ENCODE measurements around the gene HEXIM2.

HEXIM2 gene

GRCh38 chr17:45145035-45145389, 16.7 kb upstream of the HEXIM2 start:
- no peak for DNase-seq

DNA sequence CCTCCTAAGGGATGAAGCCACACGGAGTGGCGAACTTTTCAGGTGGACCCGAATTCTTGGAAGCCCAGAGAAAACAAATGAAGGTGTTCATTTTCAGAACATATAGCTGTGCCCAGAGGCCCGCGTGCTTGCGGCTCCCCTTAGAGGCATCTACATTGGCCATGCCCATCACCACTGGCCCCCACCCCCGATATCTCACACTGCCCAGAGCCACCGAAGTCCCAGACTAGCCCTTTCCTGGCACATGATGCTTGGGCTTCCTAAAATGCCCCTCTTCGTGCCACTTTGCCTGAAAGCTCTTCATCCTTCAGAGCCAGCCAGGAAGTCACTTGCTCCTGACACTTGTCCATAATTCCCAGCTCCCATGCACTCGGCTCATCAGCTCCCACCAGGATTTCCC, 15.5 kb upstream of the HEXIM2 start:
- DNase-seq, result no peak

GRCh38 chr17:45146592-45146889, 15.1 kb upstream of the HEXIM2 start:
- no peak for DNase-seq

DNA sequence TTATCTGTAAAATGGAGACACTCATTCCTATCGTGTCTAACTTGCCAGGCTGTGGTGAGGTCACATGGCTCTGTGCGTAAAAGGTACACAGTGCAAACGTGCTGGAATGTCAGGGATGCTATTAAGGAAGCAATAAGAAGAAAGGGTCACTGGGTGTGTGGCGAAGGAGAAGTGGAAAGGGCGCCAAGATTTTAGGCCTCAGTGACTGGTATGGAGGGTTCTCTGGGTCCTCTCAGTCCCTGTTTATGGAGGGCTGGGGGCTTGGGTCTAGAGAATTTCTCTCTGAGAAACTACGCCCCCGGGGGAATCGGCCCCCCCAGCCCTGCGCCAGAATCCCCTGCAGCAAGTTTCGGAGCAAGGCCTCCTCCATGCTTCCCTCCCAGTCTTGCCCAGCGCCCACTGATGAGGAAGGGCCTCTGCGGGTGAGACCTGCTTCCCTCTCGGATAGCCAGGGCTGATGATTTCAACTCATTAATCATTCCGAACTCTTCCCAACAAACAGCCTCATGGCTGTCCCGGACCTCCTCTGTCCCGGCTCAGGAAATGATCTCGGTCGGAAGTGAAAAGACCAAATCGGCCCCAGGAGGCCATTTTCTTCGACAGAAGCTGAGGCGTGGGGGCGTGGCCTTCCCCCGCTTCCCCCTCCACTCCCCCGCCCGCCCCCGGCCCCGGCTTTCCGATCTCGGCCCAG, 14.6 kb upstream of the HEXIM2 start:
- DNase-seq, result no peak

GRCh38 chr17:45147581-45148182, 14.0 kb upstream of the HEXIM2 start:
- peak; percentile 83 for DNase-seq

GRCh38 chr17:45148183-45149036, 13.3 kb upstream of the HEXIM2 start, which contains the start of gene HEXIM1:
HEXIM1 (plus strand) TSS chr17:45148475; CDS start chr17:45149191, 716 bp downstream.
- peak; percentile 98 for DNase-seq

DNA sequence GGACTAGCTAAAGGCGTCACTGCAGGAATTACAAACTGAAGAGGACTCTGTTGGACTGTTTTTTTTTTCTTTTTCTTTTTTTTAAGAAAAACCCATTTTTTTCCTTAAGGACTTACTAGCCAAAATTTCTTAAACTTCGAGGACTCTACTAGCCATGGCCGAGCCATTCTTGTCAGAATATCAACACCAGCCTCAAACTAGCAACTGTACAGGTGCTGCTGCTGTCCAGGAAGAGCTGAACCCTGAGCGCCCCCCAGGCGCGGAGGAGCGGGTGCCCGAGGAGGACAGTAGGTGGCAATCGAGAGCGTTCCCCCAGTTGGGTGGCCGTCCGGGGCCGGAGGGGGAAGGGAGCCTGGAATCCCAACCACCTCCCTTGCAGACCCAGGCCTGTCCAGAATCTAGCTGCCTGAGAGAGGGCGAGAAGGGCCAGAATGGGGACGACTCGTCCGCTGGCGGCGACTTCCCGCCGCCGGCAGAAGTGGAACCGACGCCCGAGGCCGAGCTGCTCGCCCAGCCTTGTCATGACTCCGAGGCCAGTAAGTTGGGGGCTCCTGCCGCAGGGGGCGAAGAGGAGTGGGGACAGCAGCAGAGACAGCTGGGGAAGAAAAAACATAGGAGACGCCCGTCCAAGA, 12.5 kb upstream of the HEXIM2 start:
- DNase-seq, result peak; percentile 76

GRCh38 chr17:45149669-45150664, 11.7 kb upstream of the HEXIM2 start:
- peak; percentile 57 for DNase-seq

DNA sequence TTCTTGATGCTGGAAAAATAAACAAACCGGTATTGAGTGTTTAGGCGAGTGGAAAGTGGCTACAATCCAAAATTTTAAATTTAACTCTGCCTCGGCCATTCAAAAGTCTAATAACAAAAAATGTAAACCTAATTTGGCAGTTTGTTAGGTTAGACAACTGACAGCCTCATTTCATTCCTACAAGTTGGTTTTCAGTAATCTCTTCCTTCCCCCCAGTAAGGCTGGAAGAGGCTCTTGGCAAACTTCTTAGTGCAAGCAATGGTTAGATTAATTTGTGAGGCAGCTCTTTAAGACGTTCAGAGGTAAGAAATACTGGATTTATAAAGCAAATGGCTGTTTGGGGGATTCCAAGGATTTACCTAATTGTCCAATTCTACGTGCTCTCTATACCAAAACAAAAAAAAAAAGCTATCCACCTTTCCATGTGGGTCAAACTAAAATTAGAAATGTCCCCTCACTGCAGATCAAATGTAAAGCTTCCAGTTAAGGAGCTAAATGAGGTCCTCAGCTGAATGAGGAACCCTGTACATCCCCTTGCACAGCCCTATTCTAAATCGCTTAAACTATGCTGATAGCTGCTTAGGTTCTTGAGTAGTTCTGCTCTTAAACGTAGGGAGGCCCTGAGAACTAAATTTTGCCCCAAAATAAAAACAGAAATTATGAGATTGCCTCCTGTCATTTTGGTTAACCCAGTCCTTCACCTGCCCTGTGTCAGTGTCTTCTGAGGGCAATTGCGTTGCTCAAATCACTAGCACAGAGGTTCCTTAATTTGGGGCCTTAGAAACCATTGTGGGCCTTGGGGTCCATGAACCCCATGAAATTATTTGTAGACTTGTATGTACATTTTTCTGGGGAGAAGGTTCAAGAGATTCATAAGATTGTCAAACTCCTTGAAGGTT, 10.5 kb upstream of the HEXIM2 start:
- no peak for DNase-seq

GRCh38 chr17:45155029-45155428, 6.6 kb upstream of the HEXIM2 start:
- no peak for DNase-seq

- DNase-seq, result no peak
These were observed 6.2 kb upstream of the HEXIM2 start for GRCh38 chr17:45155483-45155882.

- DNase-seq, result no peak
These were observed 5.4 kb upstream of the HEXIM2 start for GRCh38 chr17:45156242-45156641.

DNA sequence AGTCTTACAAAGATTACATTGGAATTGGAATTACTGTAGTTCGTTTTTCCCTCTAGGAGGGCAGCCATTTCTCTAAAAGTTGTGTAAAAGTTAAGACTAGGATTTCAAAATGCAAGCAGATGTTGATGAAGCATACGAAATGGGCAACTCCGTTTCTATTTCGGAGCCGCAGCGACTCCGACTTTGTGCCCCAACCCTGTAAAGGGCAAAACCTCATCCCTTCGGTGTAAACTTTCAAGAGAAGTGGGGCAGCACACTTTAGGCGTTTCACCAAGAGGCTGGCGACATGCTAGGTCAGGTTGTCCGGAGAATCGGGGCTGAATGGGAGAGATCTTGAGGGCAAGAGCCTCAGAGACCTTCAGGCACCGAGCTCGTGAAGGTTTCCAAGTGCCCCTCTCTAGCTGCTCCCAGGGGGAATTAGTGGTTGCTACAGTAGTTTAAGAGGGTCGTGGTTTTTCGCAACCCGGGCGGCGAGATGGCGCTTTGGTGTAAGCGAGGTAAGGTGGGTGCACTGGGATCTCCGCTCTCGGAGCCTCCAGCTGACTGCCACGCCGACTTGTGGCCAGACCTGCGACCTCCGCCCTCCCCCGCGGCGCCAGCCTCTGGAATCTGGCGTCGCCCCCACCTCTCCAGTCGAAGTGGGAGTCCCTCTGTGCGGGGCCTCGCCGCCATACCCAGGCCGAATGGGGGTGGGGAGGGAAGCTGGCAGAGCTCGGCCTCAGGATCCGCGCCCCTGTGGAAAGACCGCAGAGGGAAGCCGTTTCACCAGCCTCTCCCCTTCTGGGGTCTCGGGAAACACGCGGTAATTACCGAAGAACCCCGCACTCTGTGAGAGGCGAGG, 1.0 kb upstream of the HEXIM2 start:
- peak; percentile 67 for DNase-seq

GRCh38 chr17:45162025-45162687, 481 bp downstream of the HEXIM2 start:
- DNase-seq, result no peak

DNA sequence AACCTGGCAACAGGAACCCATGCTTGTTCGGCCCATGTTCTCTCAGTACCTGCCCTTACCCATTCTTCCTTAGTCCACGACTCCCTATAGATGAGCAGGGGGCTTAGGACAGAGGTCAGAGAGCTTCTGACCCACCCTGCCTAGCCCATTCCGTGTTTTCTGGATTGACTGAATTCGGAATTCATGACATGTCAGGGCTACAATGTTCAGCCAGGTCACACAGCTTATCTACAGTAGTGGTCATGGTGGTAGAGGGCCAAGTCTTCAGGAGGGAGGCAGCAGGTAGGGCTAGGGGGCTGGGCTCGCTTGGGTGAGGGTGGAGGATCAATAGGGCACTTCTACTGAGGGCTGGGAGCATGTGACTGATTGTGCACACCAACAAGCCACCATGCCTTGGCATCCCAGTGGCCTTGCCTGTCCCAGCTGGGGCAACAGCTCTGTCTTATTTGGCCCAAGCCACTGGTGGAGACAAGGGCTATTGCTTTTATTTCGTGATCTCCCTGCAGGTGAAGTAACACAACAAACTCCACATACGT, 3.1 kb downstream of the HEXIM2 start:
- DNase-seq, result no peak

DNA sequence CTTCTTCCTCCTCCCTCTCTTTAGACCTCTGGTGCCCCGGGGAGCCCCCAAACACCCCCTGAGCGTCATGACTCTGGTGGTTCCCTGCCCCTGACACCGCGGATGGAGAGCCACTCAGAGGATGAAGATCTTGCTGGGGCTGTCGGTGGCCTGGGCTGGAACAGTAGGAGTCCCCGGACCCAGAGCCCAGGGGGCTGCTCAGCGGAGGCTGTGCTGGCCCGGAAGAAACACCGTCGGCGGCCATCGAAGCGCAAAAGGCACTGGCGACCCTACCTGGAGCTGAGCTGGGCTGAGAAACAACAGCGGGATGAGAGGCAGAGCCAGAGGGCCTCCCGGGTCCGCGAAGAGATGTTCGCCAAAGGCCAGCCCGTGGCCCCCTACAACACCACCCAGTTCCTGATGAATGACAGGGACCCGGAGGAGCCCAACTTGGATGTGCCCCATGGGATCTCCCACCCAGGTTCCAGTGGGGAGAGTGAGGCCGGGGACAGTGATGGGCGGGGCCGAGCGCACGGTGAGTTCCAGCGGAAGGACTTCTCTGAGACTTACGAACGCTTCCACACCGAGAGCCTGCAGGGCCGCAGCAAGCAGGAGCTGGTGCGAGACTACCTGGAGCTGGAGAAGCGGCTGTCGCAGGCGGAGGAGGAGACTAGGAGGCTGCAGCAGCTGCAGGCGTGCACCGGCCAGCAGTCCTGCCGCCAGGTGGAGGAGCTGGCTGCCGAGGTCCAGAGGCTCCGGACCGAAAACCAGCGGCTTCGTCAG, 7.5 kb downstream of the HEXIM2 start:
- no peak for DNase-seq

DNA sequence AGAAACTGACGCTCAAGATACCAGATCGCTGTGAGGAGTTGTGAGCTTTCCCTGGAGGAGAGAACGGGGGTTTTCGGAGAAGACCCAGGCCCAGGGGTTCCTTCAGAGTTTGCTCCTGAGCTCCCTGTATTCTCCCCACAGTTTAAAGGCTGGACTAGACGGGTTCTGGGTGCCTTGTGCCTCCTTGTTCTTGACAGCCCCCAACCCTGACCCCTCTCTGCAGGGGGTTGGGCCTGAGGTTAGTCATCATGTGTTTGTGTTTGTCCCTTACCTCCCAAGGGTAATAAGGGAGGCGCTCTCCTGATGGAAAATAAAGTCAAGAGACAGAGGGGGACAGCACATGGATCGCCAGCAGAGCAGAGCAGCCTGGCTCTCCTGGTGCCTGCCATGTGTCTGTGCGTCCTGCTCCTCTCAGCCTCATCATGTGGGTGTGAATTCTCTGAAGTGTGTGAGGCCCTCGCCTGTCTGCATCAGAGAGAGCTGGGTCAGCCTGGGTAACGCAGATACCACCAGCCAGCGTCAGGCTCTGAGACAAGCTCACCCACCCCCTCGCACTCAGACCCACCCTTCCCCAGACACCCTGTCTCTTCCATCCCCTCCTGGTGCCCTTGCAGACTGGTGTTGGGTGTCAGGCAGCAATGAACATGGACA, 8.7 kb downstream of the HEXIM2 start:
- no peak for DNase-seq

- DNase-seq, result no peak
These were observed 9.3 kb downstream of the HEXIM2 start for GRCh38 chr17:45170931-45171337.
